CD4-positive, alpha-beta T cell treated with Interleukin-17A for 1 hour (primary cell): ENCODE results near the gene RAB37.

Experiments used
- DNase-seq: peaks from one replicate; pipeline ENCODE4 v3.0.0-alpha.2; 2020

The RAB37 gene, protein sequence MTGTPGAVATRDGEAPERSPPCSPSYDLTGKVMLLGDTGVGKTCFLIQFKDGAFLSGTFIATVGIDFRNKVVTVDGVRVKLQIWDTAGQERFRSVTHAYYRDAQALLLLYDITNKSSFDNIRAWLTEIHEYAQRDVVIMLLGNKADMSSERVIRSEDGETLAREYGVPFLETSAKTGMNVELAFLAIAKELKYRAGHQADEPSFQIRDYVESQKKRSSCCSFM

DNA sequence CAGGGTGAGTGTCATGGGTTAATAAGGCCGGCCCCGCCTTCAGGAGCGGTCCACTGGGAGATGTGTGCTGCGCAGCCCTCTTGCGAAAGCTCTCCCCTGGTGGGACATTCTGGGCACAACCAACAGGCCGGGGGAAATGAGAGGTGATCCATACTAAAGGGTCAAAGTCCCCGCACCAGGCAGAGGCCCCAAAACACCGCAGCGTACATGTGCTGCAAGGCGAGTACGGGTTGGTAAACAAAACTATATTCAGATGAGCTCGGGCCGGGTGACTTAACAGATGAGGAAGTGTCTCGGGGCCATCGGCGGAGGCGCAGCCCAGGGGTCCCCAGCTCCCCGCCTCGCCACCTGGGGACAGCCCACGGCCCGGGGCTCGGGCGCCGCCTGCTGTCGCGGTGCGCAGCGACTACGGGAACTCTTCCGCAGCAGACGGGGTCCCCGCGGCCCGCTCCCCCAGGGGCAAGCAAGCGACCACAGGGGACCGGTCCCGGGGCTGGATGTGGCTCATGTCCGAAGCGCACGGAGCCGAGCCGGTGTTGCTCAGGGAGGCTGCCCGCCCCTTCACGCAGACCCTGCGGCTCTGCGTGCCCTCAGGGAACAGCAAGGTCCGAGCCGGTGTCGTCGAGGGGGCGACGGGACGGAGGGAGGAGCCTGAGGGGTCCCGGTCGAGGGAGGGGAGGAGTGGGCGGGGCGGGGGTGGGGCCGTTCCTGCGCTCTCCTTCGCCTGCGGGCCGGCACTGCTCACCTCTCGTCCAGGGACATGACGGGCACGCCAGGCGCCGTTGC lies at the start of gene RAB37:
TSS of gene RAB37 (plus strand) at position 744 of the 786 bp plus-strand sequence. CDS start at position 761, 17 bp downstream.
- peak; percentile 54 for DNase-seq

DNA sequence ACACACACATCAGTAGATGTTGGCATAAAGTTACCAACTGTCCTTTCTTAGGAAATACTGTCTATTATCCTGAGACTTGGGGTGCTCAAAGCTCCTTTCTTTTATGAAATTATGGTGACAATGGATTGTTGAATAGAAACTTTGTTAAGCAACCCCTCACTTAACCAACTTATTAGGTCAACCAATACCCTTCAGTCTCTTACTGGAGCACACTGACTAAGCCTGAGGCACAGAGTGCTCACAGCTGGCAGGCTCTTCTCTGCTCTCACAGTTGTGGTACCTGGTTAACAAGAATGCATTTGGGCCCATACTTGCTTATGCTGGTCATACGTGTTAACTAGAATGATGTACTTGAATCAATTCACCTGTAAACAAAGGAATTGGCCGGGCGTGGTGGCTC lies 49.2 kb upstream of the RAB37 start:
- no peak for DNase-seq

DNA sequence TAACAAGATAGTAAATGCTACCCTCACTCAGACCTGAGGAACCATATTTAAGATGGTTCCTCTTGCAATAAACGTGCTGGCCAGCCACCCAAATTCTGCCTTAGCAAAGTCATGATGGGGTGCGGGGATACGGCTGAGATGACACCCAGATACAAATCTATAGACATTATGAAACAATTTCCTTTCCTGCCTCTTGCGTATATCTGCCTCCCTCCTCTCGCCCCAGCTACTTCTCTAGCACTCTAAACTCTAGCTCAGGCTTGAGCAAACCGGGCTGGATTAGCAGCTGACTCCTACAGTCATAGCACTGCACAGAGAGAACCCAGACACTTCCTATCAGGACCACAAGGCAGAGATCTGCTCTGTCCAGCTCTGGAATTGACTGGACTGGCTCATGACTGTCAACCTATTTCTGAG lies 46.6 kb upstream of the RAB37 start:
- DNase-seq: peak; percentile 22

DNA sequence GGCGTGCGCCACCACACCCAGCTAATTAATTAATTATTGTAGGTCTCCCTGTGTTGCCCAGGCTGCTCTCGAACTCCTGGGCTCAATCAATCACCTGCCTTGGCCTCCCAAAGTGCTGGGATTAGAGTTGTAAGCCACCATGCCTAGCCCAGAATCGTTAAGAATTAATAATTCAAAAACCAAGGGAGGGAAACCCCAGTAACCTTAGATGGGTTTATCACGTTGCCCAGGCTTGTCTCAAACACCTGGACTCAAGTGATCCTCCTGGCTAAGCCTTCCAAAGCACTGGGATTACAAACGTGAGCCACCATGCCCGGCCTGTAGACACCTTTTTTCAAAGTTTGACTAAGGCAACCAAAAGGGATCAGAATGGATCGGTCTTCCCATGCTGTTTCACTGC lies 45.9 kb upstream of the RAB37 start:
- no peak for DNase-seq

DNA sequence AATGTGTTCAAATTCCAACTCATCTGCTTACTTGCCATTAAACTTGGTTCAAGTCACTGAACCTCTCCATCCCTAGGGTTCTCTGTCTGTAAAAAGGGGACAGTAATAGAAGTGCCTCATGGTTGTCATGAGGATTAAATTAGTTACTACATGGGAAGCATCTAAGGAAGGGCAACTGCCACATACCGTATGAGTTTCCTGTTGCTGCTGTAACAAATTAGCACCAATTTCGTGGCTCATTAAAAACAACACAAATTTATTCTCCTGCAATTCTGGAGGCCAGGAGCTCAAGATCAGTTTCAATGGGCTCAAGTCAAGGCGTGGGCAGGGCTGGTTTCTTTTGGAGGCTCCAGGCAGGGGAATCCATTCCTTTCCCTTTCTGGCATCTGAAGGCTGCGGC lies 43.0 kb upstream of the RAB37 start:
- no peak for DNase-seq

DNA sequence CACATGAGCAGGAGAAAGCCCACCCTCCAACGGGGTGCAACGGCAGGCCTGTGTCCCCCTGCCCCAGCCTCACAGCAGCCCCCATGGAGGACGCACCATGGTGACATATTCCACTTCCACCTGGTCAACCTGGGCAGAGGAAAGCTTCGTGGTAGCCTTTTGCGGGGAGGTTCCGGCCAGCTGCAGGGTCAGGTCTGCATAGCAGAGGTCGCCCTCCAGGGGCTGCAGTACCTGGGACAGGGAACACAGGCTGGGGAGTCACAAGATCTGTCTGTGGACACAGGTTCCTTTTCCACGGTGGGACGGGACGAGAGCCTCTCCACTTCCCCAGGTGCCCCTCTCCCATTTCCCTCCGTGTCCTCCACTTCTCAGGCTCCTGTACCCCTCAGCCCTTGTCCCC lies 41.4 kb upstream of the RAB37 start:
- DNase-seq: no peak

DNA sequence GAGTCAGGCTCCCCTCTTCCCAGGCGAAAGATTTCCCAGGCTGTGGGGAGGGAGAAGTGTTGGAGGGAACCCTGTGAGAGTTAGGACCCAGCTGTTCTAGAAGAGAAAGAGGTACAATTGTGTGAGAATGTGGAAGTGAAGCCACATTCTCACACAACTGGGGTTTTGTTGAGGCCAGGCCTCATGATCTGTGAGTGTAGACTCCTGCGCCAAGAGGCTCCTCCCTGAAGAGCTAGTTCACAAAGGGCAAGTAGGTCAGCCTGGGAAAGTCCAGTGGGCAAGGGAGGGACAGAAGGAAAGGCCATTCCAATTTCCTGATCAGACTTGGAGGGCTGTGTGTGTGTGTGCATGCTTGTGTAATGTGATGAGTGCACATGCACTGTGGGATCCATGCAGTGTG lies 39.5 kb upstream of the RAB37 start:
- no peak for DNase-seq

DNA sequence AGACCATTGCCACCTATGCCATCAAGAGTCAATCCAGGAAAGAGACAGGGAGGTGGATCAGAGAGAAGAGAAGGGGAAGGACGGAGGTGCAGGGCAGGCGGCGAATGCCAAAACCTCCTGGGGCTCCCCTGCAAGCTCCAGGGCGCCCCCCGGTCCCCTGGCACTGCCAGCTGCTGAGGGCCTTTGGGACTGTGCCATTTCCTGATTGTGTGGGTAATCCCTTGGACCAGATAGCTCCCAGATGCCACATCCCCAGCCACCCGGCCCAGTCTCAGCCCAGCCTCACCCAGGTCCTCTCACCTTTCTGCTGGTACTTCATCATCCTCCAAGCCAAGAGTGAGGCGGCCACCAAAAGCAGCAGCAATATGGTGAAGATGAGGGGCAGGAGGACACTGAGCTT lies 39.0 kb upstream of the RAB37 start:
- no peak for DNase-seq

DNA sequence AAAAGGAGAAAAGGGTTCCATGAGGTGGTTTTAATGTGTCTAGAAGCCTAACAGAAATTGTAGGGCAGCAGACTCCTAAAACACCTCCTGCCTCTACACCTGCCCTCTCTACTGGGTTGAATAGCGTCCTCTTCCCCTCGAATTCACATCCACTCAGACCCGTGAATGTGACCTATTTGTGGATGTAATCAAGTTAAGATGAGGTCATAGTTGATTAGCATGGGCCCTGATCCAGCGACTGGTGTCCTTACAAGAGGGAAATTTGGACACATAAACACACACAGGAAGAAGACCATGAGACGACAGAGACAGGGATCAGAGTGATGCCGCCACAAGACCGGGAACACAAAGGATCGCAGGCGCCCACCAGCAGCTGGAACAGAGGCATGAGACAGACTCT lies 37.8 kb upstream of the RAB37 start:
- no peak for DNase-seq

DNA sequence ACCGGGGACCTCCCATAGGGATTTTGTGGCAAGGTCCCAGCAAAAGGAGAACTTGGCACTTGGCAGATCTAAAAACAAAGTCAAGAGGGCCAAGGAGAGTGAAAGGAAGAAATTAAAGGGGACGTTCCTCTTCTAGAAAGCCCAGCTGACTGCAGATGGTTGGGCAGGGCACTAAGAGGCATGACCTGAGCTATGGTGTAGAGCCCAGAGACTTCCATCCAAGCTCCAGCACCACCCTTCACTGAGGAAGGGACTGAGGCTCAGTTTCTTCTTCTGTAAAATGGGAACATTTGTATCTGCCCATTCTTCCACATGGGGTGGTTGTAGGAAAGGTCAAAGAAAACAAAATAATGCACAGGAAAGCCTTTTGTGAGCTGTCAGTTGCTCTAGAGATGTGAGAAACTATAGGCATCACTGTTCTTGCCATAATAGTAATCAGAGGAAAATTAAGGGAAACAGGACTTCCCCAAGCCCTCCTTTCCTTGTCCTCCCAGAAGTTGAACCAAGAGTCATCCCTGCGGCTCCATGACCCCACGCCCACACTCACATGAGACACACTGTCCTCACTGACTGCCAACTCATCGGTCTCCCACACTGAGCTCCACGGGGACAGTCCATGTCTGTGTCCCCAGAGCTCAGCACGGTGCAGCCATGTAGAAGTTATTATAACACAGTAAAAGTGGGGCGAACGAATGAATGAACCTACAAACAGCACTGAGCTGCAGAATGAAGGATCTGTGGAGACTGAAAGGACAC lies 34.8 kb upstream of the RAB37 start:
- no peak for DNase-seq

DNA sequence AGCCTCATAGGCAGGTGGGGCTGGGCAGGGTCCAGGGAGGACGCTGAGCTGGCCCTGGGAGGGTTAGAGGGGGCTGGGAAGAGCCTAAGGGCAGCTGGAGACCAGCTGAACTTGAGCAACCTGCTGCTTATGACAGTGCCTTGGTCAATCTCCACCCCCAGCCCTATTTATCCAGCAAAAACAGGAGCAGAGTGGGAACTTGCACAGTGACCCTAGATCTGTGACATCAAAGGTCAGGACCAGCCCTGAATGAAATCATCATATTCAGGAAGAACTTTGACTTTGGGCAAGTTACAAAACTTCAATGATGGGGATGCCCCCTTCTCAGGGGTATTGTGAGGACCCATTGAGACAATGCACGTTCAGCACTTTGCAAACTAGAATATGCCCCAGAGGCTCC lies 33.7 kb upstream of the RAB37 start:
- no peak for DNase-seq

DNA sequence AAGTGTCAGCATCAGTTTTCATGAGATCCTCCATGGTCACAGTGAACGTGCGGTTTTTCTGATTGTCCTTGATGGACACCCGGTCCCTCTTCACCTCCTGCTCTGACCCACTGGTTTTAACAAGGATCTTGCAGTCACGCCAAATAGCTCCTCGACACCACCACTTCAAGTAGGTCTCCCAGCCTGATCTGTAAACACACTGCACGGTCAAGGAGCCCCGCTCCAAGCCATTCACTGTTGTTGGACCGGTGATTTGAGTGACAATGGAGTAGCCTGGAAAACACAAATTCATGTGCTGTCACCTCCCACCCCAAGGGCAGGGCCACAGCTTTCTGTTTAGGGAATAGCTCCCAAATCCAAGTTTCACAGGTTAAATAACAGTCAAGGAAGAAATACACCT lies 32.5 kb upstream of the RAB37 start:
- no peak for DNase-seq

DNA sequence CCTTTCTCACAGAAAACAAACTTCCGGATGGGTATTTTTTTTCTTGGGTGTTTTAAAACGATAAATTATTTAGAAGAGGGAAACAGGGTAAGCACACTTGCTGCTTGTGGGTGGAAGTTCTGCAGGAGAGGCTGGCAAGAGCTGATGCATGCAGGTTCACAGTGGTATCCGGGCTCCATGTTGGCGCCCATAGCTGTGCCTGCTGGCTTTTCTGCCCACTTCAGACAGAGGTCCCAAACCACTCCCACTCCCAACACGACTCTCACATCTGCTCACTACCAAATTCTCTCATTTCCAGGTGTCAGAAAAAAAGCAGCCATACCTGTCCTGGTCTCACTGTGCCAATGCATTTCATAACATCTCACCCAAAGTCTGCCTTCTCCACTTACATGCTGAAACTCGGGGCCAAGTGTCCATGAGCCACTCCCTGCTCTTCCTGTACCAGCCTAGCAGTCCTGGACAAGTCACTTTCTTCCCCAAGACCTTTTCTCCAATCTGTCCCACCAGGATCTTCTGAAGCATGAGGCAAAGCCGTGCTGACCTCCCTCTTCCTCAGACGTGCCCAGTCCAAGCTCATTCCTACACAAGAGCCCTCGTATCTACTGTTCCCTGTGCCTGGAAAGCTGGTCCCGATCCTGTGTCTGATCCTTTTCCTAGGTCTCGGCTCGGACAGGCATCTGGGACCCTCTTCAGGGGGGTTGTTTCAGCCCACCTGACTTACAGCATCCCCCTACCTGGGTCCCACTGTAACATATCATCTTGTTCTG lies 25.8 kb upstream of the RAB37 start:
- no peak for DNase-seq

DNA sequence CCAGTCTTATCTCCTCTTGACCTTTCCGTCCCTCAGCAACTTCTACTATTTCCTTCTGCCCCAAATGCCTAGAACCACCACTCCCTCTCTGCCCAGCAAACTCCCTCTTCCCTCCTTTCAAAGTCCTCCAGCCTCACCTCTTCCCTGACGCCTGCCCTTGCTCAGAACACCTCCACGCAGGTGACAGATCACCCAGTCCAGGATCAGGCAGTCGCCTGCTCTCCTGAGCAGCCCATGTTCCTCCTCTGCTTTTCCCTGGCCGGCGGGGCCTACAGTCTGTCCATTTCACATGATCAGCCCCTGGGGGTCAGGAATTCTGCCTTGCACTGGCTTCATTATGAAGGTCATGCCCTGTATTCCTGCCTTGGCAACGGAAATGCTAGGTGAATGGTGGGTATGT lies 24.8 kb upstream of the RAB37 start:
- DNase-seq: no peak

DNA sequence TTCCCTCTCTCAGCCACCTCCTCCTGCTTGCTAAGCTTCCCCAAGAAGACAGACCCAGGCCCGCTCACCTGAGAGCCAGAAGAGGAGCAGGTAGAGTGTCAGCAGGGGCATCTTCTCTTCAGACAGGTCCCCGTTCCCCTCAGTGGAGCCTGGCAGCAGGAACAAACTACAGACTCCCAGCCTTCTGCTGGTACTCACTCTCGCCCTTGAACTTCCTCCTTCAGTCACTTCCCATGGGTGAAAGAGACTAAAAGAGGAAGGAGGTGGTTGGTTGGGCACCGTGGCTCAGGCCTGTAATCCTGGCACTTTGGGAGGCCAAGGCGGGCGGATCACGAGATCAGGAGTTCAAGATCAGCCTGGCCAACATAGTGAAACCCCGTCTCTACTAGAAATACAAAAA lies 24.3 kb upstream of the RAB37 start, which contains the start of gene CD300LF:
TSS of gene CD300LF (minus strand) at position 168 of the 400 bp plus-strand sequence. CDS start at position 111, 57 bp downstream.
- DNase-seq: peak; percentile 13

DNA sequence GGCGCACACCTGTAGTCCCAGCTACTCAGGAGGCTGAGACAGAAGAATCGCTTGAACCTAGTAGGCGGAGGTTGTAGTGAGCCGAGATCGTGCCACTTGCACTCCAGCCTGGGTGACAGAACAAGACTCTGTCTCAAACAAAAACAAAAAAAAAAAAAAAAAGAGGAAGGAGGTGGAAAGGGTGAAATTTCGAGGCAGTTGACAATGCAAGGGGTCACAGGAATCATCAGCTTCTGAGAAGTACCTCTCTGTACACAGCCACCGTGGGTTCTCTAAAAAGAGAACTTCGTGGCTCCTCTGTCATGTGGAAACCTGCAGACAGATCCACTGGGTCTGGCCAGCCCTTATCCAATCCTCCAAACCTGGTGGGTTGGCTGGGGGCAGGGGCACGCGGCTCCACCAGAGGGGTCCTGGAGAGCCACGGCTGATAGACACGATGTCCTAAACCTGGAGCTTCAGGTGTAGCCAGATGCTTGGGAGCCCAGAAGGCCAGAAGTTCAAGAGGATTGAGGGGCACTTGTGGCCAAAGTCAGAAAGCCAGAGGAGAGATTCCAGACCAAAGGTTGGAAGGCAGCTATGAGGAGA lies 23.8 kb upstream of the RAB37 start:
- DNase-seq: no peak

DNA sequence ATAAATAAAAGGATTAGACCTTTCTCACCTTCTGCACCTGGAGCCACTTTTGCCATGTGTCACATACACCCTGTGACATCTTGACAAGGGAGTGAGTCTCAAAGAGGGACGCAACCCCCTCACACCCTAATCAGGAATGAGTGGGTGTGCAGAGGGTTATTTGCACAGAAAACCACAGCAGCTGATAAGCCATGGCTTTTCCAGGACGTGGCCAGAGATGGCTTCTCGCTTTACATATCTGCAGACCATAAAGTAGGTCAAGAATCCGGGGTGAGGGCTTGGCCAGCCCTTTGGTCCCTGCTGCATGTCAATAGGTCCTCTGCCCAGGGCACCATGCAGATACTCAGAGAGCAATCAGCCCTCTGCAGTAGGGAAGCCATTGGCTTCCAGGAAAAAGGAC lies 21.9 kb upstream of the RAB37 start:
- no peak for DNase-seq

DNA sequence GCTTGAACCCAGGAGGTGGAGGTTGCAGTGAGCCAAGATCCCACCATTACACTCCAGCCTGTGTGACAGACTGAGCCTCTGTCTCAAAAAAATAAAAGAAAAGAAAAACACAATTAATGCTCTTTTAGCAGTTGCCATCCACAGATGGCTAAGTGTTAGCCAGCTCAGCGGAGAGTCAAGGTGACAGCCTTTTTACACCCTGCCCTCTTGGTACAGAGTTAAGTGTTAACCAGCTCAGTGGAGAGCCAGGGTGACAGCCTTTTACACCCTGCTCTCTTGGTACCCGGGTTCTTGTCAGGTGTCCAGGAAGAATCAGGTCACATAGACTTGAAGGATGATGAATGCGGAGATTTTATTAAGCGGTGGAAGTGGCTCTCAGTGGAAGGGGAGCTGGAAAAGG lies 16.6 kb upstream of the RAB37 start:
- no peak for DNase-seq

DNA sequence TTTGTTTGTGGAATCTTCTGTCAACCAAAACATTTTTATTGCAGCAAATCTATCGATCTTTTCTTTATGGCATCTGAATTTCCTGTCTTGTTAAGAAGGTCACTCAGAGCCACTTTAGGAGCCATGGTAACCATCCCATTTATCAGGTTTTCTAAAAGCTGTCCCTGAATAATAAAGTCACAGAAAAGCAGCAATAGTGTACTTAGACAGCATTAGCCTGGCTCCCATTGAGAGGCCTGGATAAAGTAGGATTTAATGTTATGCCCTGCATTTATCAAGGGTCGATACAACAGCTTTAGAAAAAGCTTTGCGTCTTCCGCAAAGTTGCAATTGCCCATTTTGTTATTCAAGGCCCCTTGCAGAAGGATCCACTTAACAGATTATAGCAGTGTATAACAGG lies 14.3 kb upstream of the RAB37 start:
- DNase-seq: no peak

DNA sequence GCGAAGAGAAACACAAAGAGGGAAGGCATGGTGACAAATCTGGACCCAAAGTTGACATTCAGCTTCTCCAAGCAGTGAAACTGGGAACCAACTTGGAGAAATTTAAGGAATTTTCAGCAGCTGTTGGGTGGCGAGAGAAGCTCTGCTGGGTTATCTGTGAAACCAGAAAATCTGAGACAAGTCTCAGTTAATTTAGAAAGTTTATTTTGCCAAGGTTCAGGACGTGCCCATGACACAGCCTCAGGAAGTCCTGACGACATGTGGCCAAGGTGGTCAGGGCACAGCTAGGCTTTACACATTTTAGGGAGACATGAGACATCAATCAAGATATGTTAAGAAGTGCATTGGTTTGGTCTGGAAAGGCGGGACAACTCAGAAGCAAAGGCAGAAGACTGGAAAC lies 13.2 kb upstream of the RAB37 start:
- DNase-seq: no peak

DNA sequence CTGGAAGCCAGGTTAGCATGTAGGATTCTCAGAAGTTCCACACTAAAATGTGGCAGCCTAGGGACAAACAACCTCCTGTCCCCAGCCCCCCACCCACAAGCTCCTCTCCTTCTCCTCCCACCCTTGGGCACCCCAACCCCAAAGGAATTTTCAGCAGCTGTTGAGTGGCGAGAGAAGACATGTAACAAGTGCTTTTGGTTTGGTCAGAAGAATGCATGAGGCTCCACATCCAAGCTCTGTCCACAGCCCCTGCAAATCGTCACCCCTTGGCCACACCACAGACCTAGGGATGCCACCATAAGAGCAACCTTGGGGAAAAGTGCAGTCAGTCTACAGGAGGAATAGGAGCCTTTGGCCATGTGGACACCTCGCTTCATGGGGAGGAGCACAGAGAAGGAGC lies 11.9 kb upstream of the RAB37 start:
- no peak for DNase-seq

DNA sequence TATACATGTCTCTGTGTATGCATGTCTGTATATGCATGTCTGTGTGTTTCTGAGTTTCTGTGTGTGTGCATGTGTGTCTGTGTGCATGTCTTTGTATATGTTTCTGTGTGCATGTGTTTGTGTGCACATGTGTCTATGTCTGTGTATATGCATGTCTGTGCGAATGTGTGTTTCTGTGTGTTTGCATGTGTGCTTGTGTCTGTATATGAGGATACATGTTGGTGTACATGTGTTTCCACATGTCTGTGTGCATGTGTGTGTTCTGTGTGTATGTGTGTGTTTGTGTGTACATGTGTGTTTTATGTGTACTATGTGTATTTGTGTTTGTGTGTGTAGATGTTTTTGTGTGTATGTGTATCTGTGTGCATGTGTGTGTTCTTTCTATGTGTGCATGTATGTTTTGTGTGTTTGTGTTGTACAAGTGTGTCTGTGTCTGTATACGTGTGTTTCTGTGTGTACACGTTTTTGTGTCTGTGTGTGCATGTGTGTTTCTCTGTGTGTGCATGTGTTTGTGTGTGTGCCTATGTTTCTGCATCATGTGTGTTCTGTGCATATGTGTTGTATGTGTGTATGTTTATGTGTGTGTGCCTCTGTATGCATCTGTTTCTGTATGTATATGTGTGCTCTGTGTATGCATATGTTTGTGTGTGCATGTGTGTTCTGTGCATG lies 8.9 kb upstream of the RAB37 start:
- no peak for DNase-seq
